Measurements from ENCODE around the gene METTL27.

DNA sequence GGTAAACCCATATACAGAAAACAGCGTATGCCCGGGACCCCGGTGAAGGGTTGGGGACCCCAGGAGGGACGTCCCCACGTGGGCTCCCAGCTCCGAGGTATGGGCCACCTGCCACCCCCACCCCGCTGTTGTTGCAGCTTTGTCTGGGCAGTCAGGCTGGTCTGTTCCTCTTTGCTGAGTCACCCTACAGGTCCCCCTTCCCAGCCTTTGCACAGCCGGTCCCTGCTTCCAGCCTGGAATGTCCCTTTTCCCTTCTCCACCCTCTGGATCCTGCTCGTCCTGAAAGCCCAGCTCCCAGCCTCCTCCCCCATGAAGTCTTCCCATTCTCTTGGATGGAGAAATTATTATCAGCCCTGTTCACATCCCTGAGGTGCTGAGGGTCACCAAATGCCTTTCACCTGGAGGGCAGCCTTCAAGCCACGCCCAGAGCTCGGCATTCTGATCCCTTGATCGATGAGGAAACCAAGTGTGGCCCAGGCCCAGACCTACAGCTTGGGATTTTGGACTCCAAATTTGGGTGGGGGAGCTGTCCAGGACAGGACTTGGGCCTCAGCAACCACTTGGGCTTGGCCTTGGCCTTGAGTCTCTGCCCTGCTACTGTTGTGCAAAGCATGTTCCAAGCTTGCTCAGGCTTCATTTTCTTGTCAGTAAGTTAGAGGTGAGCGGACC, 8.9 kb downstream of the METTL27 start:
- TF ChIP-seq EP300 (IDR thresholded peaks at IDR 0.05) (no peak), POLR2A (IDR thresholded peaks at IDR 0.05) (no peak)
- TF ChIP-seq, protein P1, sequence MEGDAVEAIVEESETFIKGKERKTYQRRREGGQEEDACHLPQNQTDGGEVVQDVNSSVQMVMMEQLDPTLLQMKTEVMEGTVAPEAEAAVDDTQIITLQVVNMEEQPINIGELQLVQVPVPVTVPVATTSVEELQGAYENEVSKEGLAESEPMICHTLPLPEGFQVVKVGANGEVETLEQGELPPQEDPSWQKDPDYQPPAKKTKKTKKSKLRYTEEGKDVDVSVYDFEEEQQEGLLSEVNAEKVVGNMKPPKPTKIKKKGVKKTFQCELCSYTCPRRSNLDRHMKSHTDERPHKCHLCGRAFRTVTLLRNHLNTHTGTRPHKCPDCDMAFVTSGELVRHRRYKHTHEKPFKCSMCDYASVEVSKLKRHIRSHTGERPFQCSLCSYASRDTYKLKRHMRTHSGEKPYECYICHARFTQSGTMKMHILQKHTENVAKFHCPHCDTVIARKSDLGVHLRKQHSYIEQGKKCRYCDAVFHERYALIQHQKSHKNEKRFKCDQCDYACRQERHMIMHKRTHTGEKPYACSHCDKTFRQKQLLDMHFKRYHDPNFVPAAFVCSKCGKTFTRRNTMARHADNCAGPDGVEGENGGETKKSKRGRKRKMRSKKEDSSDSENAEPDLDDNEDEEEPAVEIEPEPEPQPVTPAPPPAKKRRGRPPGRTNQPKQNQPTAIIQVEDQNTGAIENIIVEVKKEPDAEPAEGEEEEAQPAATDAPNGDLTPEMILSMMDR (IDR thresholded peaks at IDR 0.05), result no peak
